Posterior vena cava (tissue), 2 donors: ENCODE measurements around the gene CARD19. TPM values are rescaled to one million over a fixed set of nuclear protein-coding genes. Genes with fewer than 3 reads are reported as not detected.

Experiments used
- DNase-seq: peaks from one replicate; pipeline ENCODE4 v3.0.0-alpha.2; 2020; ENCODE audit warnings: low spot score
- intact Hi-C, 2 donors: fragments of 100-400 bp; cut with DNase I; formaldehyde crosslinking; loops; one replicate each; pipeline versions ENCODE4 v1.14.1 to v1.14.2; 2022 to 2023
- total RNA-seq, 2 donors: library from RNA; stranded (reverse); fragmentation: NEBNext Ultra II Directional; extraction: Animal tissue kit (Norgen Biotek cat#: 25700); gene quantifications; one replicate each; pipeline ENCODE4 v1.2.1, GENCODE V29; 2021
- donor health status: DM: yes; HTN: yes; CAD: no.
- donor health status: DM: yes; HTN: yes; CAD: no.

The CARD19 gene
- total RNA-seq, 2 donors from 2014 or later: 40.8 to 43.0 TPM

GRCh38 chr9:93125331-93125894 is 29.4 kb downstream of the CARD19 start:
- peak; percentile 47 for DNase-seq
- intact Hi-C loops: no loop called here

GRCh38 chr9:93126151-93126781 is 30.2 kb downstream of the CARD19 start:
- peak; percentile 74 for DNase-seq
- intact Hi-C loops: no loop called here

GRCh38 chr9:93126825-93127368 is 30.9 kb downstream of the CARD19 start:
- intact Hi-C loops: no loop called here
- DNase-seq: peak; percentile 82

GRCh38 chr9:93127395-93127911 is 31.4 kb downstream of the CARD19 start:
- intact Hi-C loops: no loop called here
- peak; percentile 81 for DNase-seq

GRCh38 chr9:93128011-93128714 is 32.1 kb downstream of the CARD19 start:
- peak; percentile 76 for DNase-seq
- intact Hi-C loops: no loop called here

- intact Hi-C loops: no loop called here
- DNase-seq: no peak
Measured at GRCh38 chr9:93128715-93129224, 32.8 kb downstream of the CARD19 start.

GRCh38 chr9:93129286-93129685 is 33.3 kb downstream of the CARD19 start:
- intact Hi-C loops: no loop called here
- DNase-seq: peak; percentile 89

- intact Hi-C loops: no loop called here
Measured at GRCh38 chr9:93129691-93130500, 33.9 kb downstream of the CARD19 start.

GRCh38 chr9:93130861-93131481 is 35.0 kb downstream of the CARD19 start:
- intact Hi-C loops: no loop called here
- DNase-seq: peak; percentile 90

More at GRCh38 chr9:93129691-93130500, 33.9 kb downstream of the CARD19 start:
- DNase-seq: no peak

- intact Hi-C loops: no loop called here
- no peak for DNase-seq
Measured at GRCh38 chr9:93131599-93132286, 35.7 kb downstream of the CARD19 start.

- intact Hi-C loops: no loop called here
- peak; percentile 81 for DNase-seq
Measured at GRCh38 chr9:93132287-93132927, 36.4 kb downstream of the CARD19 start.

GRCh38 chr9:93132946-93133680 is 37.1 kb downstream of the CARD19 start:
- intact Hi-C loops: no loop called here

GRCh38 chr9:93133681-93134014 is 37.6 kb downstream of the CARD19 start:
- intact Hi-C loops: no loop called here
- DNase-seq: peak; percentile 95

More at GRCh38 chr9:93132946-93133680, 37.1 kb downstream of the CARD19 start:
- peak; percentile 83 for DNase-seq

- intact Hi-C loops: no loop called here
- DNase-seq: peak; percentile 92
Measured at GRCh38 chr9:93134015-93134739, 38.2 kb downstream of the CARD19 start, which contains the start of gene NINJ1. NINJ1 (minus strand) TSS chr9:93134251; CDS start chr9:93134217, 34 bp downstream.

GRCh38 chr9:93134740-93135444 is 38.9 kb downstream of the CARD19 start:
- no peak for DNase-seq

GRCh38 chr9:93136011-93136440 is 40.0 kb downstream of the CARD19 start:
- DNase-seq: no peak
- intact Hi-C loops: no loop called here

More at GRCh38 chr9:93134740-93135444, 38.9 kb downstream of the CARD19 start:
- intact Hi-C loops: no loop called here
